HEK293 (cell line): ENCODE measurements around the gene PHC3.

ENCODE experiments used
- CTCF ChIA-PET: fragments of 350-600 bp; formaldehyde crosslinking; extraction: SDS; loops from one replicate; lab custom pipeline; 2021; ENCODE audit warnings: antibody characterized with exemption; lab: Yijun Ruan, JAX
- POLR2A ChIA-PET: fragments of 300-600 bp; formaldehyde crosslinking; extraction: SDS; loops from one replicate; lab custom pipeline; 2020; ENCODE audit warnings: antibody characterized with exemption, inconsistent platforms; lab: Yijun Ruan, JAX
- H3K27ac ChIP-seq: fragments of 200-500 bp; sonication (Bioruptor generic); 2 replicates; pipeline ENCODE4 v1.5.1; 2014; ENCODE audit warnings: low read depth, low read length, control low read depth, inconsistent platforms; ENCODE audit errors: extremely low read depth
- H3K36me3 ChIP-seq, 2 experiments: fragments of 200-500 bp in 1 of 2; sonication (Bioruptor generic) in 1 of 2; 1 replicate in 1 of 2; 2 replicates in 1 of 2; pipeline ENCODE4 v1.5.1; 2014 to 2017; ENCODE audit warnings: inconsistent platforms in 2 of 2, low read length in 2 of 2; ENCODE audit not compliant: control insufficient read depth in 2 of 2, insufficient read depth in 1 of 2
- H3K4me1 ChIP-seq: fragments of 200-500 bp; sonication (Bioruptor generic); 2 replicates; pipeline ENCODE4 v1.5.1; 2014; ENCODE audit warnings: mild to moderate bottlenecking, low read length, inconsistent platforms; ENCODE audit not compliant: control insufficient read depth, insufficient read depth
- H3K4me3 ChIP-seq: 2 replicates; pipeline ENCODE4 v1.5.1; 2011; ENCODE audit warnings: low read depth, mild to moderate bottlenecking, control low read depth, low read length, moderate library complexity
- H3K9me3 ChIP-seq: fragments of 200-500 bp; sonication (Bioruptor generic); 2 replicates; pipeline ENCODE4 v1.5.1; 2014; ENCODE audit warnings: low read depth, low read length, inconsistent platforms; ENCODE audit not compliant: control insufficient read depth, insufficient read depth
- GLI2 ChIP-seq: fragments of 450-650 bp; formaldehyde crosslinking; IDR thresholded peaks from 2 replicates; pipeline ENCODE4; 2017; ENCODE audit warnings: missing biosample characterization, missing genetic modification characterization, low read depth, borderline replicate concordance
- SP3 ChIP-seq: fragments of 450-650 bp; formaldehyde crosslinking; IDR thresholded peaks from 2 replicates; pipeline ENCODE4 v1.5.1; 2016; ENCODE audit warnings: missing biosample characterization, missing genetic modification characterization
- ZBTB48 ChIP-seq: fragments of 450-650 bp; formaldehyde crosslinking; IDR thresholded peaks from 2 replicates; pipeline ENCODE4 v1.5.1; 2016; ENCODE audit warnings: missing biosample characterization, missing genetic modification characterization
- ZFP37 ChIP-seq: fragments of 450-650 bp; formaldehyde crosslinking; IDR thresholded peaks from 2 replicates; pipeline ENCODE4 v1.5.1; 2016; ENCODE audit warnings: missing biosample characterization, missing genetic modification characterization
- ZFP69B ChIP-seq: fragments of 450-650 bp; formaldehyde crosslinking; IDR thresholded peaks from 2 replicates; pipeline ENCODE4 v1.5.1; 2016; ENCODE audit warnings: missing biosample characterization, missing genetic modification characterization
- ZNF112 ChIP-seq: fragments of 450-650 bp; formaldehyde crosslinking; IDR thresholded peaks from 2 replicates; pipeline ENCODE4 v1.5.0; 2017; ENCODE audit warnings: missing biosample characterization, missing genetic modification characterization
- ZNF175 ChIP-seq: fragments of 450-650 bp; formaldehyde crosslinking; IDR thresholded peaks from 2 replicates; pipeline ENCODE4 v1.5.1; 2016; ENCODE audit warnings: missing biosample characterization, missing genetic modification characterization
- ZNF658 ChIP-seq: fragments of 450-650 bp; formaldehyde crosslinking; IDR thresholded peaks from 2 replicates; pipeline ENCODE4; 2016; ENCODE audit warnings: missing biosample characterization, missing genetic modification characterization
- ZXDB ChIP-seq: fragments of 450-650 bp; formaldehyde crosslinking; IDR thresholded peaks from 2 replicates; pipeline ENCODE4 v1.5.1; 2016; ENCODE audit warnings: missing biosample characterization, missing genetic modification characterization
- TF ChIP-seq, protein P1 (sequence below): fragments of 450-650 bp; formaldehyde crosslinking; IDR thresholded peaks from 2 replicates; pipeline ENCODE4 v1.5.1; 2017; ENCODE audit warnings: missing biosample characterization, mild to moderate bottlenecking, missing genetic modification characterization, moderate library complexity
- TF ChIP-seq, protein P2 (sequence below): fragments of 450-650 bp; formaldehyde crosslinking; IDR thresholded peaks from 2 replicates; pipeline ENCODE4 v1.5.1; 2017; ENCODE audit warnings: missing biosample characterization, missing genetic modification characterization
- TF ChIP-seq, protein P3 (sequence below): fragments of 450-650 bp; formaldehyde crosslinking; conservative IDR thresholded peaks from 2 replicates; pipeline ENCODE4 v1.5.1; 2016; ENCODE audit warnings: low read depth, missing biosample characterization, missing genetic modification characterization
- TF ChIP-seq, protein P4 (sequence below): fragments of 450-650 bp; formaldehyde crosslinking; IDR thresholded peaks from 2 replicates; pipeline ENCODE4 v1.5.1; 2016; ENCODE audit warnings: missing biosample characterization, missing genetic modification characterization

Gene PHC3

DNA sequence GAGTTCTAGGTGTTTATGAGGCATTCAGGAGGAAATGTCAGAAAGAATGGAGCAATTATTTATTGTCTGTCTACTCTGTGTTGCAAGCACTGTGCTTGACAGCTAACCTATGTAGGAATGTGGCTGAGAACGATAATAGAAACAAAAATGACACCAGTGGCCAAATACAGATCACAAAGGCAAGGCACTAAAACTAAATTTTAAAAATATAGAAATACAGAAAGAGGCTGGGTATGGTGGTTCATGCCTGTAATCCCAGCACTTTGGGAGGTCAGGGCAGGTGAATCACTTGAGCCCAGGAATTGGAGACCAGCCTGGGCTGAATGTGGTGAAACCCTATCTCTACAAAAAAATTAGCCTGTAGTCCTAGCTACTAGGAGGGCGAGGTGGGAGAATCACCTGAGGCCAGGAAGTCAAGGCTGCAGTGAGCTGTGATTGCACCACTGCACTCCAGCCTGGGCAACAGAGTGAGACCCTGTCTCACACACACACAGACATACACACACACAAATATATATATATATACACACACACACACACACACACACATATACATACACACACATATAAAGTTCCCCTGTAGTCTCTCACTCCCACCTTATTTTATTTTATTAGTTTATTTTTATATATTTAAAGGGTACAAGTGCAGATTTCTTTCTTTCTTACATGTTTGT, 46.7 kb upstream of the PHC3 start (continued):
- TF ChIP-seq, protein P1, sequence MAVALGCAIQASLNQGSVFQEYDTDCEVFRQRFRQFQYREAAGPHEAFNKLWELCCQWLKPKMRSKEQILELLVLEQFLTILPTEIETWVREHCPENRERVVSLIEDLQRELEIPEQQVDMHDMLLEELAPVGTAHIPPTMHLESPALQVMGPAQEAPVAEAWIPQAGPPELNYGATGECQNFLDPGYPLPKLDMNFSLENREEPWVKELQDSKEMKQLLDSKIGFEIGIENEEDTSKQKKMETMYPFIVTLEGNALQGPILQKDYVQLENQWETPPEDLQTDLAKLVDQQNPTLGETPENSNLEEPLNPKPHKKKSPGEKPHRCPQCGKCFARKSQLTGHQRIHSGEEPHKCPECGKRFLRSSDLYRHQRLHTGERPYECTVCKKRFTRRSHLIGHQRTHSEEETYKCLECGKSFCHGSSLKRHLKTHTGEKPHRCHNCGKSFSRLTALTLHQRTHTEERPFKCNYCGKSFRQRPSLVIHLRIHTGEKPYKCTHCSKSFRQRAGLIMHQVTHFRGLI (tag by site-specific recombination), result no peak
- TF ChIP-seq, protein P2, sequence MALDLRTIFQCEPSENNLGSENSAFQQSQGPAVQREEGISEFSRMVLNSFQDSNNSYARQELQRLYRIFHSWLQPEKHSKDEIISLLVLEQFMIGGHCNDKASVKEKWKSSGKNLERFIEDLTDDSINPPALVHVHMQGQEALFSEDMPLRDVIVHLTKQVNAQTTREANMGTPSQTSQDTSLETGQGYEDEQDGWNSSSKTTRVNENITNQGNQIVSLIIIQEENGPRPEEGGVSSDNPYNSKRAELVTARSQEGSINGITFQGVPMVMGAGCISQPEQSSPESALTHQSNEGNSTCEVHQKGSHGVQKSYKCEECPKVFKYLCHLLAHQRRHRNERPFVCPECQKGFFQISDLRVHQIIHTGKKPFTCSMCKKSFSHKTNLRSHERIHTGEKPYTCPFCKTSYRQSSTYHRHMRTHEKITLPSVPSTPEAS (tag by site-specific recombination), result peak; percentile 74
- TF ChIP-seq ZXDB (no peak), SP3 (no peak), ZFP69B (tag by site-specific recombination) (no peak)
- TF ChIP-seq, protein P3, sequence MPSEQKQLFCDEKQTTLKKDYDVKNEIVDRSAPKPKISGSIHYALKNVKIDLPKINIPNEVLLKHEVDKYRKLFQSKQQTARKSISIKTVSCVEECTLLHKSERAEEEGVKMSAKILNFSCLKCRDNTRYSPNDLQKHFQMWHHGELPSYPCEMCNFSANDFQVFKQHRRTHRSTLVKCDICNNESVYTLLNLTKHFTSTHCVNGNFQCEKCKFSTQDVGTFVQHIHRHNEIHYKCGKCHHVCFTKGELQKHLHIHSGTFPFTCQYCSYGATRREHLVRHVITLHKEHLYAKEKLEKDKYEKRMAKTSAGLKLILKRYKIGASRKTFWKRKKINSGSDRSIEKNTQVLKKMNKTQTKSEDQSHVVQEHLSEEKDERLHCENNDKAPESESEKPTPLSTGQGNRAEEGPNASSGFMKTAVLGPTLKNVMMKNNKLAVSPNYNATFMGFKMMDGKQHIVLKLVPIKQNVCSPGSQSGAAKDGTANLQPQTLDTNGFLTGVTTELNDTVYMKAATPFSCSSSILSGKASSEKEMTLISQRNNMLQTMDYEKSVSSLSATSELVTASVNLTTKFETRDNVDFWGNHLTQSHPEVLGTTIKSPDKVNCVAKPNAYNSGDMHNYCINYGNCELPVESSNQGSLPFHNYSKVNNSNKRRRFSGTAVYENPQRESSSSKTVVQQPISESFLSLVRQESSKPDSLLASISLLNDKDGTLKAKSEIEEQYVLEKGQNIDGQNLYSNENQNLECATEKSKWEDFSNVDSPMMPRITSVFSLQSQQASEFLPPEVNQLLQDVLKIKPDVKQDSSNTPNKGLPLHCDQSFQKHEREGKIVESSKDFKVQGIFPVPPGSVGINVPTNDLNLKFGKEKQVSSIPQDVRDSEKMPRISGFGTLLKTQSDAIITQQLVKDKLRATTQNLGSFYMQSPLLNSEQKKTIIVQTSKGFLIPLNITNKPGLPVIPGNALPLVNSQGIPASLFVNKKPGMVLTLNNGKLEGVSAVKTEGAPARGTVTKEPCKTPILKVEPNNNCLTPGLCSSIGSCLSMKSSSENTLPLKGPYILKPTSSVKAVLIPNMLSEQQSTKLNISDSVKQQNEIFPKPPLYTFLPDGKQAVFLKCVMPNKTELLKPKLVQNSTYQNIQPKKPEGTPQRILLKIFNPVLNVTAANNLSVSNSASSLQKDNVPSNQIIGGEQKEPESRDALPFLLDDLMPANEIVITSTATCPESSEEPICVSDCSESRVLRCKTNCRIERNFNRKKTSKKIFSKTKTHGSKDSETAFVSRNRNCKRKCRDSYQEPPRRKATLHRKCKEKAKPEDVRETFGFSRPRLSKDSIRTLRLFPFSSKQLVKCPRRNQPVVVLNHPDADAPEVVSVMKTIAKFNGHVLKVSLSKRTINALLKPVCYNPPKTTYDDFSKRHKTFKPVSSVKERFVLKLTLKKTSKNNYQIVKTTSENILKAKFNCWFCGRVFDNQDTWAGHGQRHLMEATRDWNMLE (tag by site-specific recombination), result no peak

DNA sequence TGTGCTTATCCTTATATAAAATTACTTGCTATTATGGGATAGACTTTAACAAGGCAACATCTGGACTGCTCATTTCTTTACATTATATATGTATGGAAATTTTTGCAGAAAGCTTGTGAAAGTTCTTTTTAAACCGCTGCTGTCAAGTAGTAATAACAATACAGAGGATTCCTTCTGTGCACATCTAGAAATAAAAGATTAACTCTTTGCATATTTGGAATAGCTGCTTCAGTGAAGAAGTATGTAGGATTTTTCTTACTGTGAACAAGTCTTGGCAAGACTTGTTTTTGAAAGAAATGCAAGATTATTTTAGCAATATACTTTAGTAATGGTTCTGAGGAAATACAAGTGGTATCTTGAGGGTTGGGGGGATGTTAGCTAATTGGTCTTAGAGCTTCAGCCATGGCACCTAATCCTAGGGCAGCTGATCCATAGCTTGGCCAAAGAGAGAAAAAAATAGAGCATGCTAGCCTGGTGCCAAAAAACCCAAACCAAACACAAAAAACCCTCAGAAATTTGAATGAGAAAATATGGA, 45.0 kb upstream of the PHC3 start:
- TF ChIP-seq ZNF112 (tag by site-specific recombination), result no peak
- TF ChIP-seq, protein P4, sequence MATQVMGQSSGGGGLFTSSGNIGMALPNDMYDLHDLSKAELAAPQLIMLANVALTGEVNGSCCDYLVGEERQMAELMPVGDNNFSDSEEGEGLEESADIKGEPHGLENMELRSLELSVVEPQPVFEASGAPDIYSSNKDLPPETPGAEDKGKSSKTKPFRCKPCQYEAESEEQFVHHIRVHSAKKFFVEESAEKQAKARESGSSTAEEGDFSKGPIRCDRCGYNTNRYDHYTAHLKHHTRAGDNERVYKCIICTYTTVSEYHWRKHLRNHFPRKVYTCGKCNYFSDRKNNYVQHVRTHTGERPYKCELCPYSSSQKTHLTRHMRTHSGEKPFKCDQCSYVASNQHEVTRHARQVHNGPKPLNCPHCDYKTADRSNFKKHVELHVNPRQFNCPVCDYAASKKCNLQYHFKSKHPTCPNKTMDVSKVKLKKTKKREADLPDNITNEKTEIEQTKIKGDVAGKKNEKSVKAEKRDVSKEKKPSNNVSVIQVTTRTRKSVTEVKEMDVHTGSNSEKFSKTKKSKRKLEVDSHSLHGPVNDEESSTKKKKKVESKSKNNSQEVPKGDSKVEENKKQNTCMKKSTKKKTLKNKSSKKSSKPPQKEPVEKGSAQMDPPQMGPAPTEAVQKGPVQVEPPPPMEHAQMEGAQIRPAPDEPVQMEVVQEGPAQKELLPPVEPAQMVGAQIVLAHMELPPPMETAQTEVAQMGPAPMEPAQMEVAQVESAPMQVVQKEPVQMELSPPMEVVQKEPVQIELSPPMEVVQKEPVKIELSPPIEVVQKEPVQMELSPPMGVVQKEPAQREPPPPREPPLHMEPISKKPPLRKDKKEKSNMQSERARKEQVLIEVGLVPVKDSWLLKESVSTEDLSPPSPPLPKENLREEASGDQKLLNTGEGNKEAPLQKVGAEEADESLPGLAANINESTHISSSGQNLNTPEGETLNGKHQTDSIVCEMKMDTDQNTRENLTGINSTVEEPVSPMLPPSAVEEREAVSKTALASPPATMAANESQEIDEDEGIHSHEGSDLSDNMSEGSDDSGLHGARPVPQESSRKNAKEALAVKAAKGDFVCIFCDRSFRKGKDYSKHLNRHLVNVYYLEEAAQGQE, result no peak
- no peak for TF ChIP-seq ZBTB48 (tag by site-specific recombination)
- no peak for TF ChIP-seq GLI2
- TF ChIP-seq ZNF175 (tag by site-specific recombination), result no peak
- no peak for TF ChIP-seq ZFP37 (tag by site-specific recombination)
- no peak for TF ChIP-seq ZNF658
- ChIA-PET CTCF (no interaction called here), POLR2A (interaction anchor here (1.0 kb wide), 1 partner anchor 134 kb away, joined by 3 read pairs; no protein-coding TSS in a partner anchor)
- Histone ChIP-seq H3K4me1 (0 out of 2 replicates have a peak, but pooled peaks cover 2% of the 10 kb centered on the region), H3K9me3 (no peaks in the 10 kb centered on the region), H3K27ac (no peak overlapping the region), H3K4me3 (no peak overlapping the region), H3K36me3 (no peaks in the 10 kb centered on the region)
